RCC 7860 (cell line): ENCODE measurements around the gene HPCAL1.

ENCODE experiments used
- DNase-seq: peaks from one replicate; pipeline ENCODE4 v3.0.0-alpha.2; 2015; ENCODE audit warnings: low spot score
- FAIRE-seq: peaks from 2 replicates; lab custom pipeline; 2012; peaks lifted over from hg19 to GRCh38; lab: Jason Lieb, UNC

HPCAL1 gene

GRCh38 chr2:10347562-10347948, 44.9 kb downstream of the HPCAL1 start:
- FAIRE-seq (peak; percentile 43), DNase-seq (no peak)

GRCh38 chr2:10348891-10349290, 46.2 kb downstream of the HPCAL1 start:
- no peak for FAIRE-seq
- no peak for DNase-seq

GRCh38 chr2:10350761-10351160, 48.1 kb downstream of the HPCAL1 start:
- FAIRE-seq (no peak), DNase-seq (no peak)

- FAIRE-seq: no peak
- no peak for DNase-seq
These were observed 49.7 kb downstream of the HPCAL1 start for GRCh38 chr2:10352361-10352760.

GRCh38 chr2:10352972-10353371, 50.3 kb downstream of the HPCAL1 start:
- FAIRE-seq: no peak
- DNase-seq: no peak

GRCh38 chr2:10353931-10354330, 51.2 kb downstream of the HPCAL1 start:
- FAIRE-seq (no peak), DNase-seq (no peak)

- FAIRE-seq (no peak), DNase-seq (no peak)
These were observed 51.7 kb downstream of the HPCAL1 start for GRCh38 chr2:10354399-10354798.

- DNase-seq (no peak), FAIRE-seq (no peak)
These were observed 53.1 kb downstream of the HPCAL1 start for GRCh38 chr2:10355471-10356438.

GRCh38 chr2:10356439-10356811, 53.7 kb downstream of the HPCAL1 start:
- no peak for DNase-seq
- FAIRE-seq: no peak

- no peak for DNase-seq
- FAIRE-seq: no peak
These were observed 54.8 kb downstream of the HPCAL1 start for GRCh38 chr2:10357193-10358169.

GRCh38 chr2:10359246-10359645, 56.5 kb downstream of the HPCAL1 start:
- no peak for FAIRE-seq

GRCh38 chr2:10359731-10360329, 57.1 kb downstream of the HPCAL1 start:
- FAIRE-seq (no peak), DNase-seq (no peak)

More at GRCh38 chr2:10359246-10359645, 56.5 kb downstream of the HPCAL1 start:
- no peak for DNase-seq

- DNase-seq (no peak), FAIRE-seq (no peak)
These were observed 57.8 kb downstream of the HPCAL1 start for GRCh38 chr2:10360460-10360849.

- FAIRE-seq (no peak), DNase-seq (no peak)
These were observed 58.3 kb downstream of the HPCAL1 start for GRCh38 chr2:10360850-10361588.

- DNase-seq (no peak), FAIRE-seq (no peak)
These were observed 59.6 kb downstream of the HPCAL1 start for GRCh38 chr2:10362096-10362897.

- FAIRE-seq: no peak
These were observed 60.3 kb downstream of the HPCAL1 start for GRCh38 chr2:10362898-10363454.

GRCh38 chr2:10363861-10364610, 61.3 kb downstream of the HPCAL1 start:
- FAIRE-seq (no peak), DNase-seq (no peak)

More at GRCh38 chr2:10362898-10363454, 60.3 kb downstream of the HPCAL1 start:
- no peak for DNase-seq

- no peak for DNase-seq
- FAIRE-seq: no peak
These were observed 62.7 kb downstream of the HPCAL1 start for GRCh38 chr2:10365412-10365811.
